Esophagus squamous epithelium (tissue), 5 donors: Measurements from ENCODE around the gene SUPT4H1. TPM values are rescaled to one million over a fixed set of nuclear protein-coding genes. Genes with fewer than 3 reads are reported as not detected.

ENCODE experiments used
- DNase-seq: peaks from one replicate; lab custom pipeline; 2025; lab: John Stamatoyannopoulos, UW
- H3K27ac ChIP-seq, 4 donors: fragments of 200-600 bp; sonication (generic); one replicate each; pipeline ENCODE4 v1.5.1; 2016 to 2019; ENCODE audit warnings: mild to moderate bottlenecking in 1 of 4
- H3K27me3 ChIP-seq, 4 donors: fragments of 200-600 bp; sonication (generic); 1 replicate in 3 of 4; 2 replicates in 1 of 4; pipeline versions ENCODE4 v1.5.1 to v1.6.0; 2017 to 2021; ENCODE audit warnings: antibody characterized with exemption in 1 of 4
- H3K36me3 ChIP-seq, 3 donors: fragments of 200-600 bp; sonication (generic); one replicate each; pipeline ENCODE4 v1.5.1; 2016 to 2019
- H3K4me1 ChIP-seq, 3 donors: fragments of 200-600 bp; sonication (generic); one replicate each; pipeline ENCODE4 v1.5.1; 2017 to 2019
- H3K4me3 ChIP-seq, 4 donors: fragments of 200-600 bp; sonication (generic); 1 replicate in 3 of 4; 2 replicates in 1 of 4; pipeline ENCODE4 v1.5.1; 2016 to 2019; ENCODE audit warnings: mild to moderate bottlenecking in 2 of 4, moderate library complexity in 1 of 4
- H3K9me3 ChIP-seq, 3 donors: fragments of 200-600 bp; sonication (generic); one replicate each; pipeline ENCODE4 v1.5.1; 2016 to 2019
- CTCF ChIP-seq, 6 experiments: fragments of 450-650 bp in 4 of 6; fragments of 200-600 bp in 2 of 6; sonication (generic) in 2 of 6; IDR thresholded peaks; one replicate each; pipeline ENCODE4 v1.5.1; 2016 to 2019; ENCODE audit warnings: antibody characterized with exemption in 6 of 6, mild to moderate bottlenecking in 4 of 6, moderate library complexity in 4 of 6
- POLR2A ChIP-seq, 4 donors: fragments of 450-650 bp; IDR thresholded peaks; one replicate each; pipeline ENCODE4 v1.6.1; 2017; ENCODE audit warnings: antibody characterized with exemption in 4 of 4, mild to moderate bottlenecking in 4 of 4, moderate library complexity in 3 of 4
- WGBS, 2 donors: methylation state at CpG; one replicate each; pipeline ENCODE4 v1.1.5; 2018; 5-methylcytosine and 5-hydroxymethylcytosine counted together
- intact Hi-C: fragments of 100-400 bp; cut with DNase I; formaldehyde crosslinking; loops from one replicate; pipeline ENCODE4 v1.15.0; 2022
- total RNA-seq, 4 donors: library from RNA; depleted of rRNA; stranded (reverse); fragments of >200 nt; gene quantifications; one replicate each; pipeline ENCODE4 v1.1.0, GENCODE V29; 2016
- donor health status: DM: yes; HTN: yes; CAD: no.

Gene SUPT4H1
- total RNA-seq, 4 donors from 2014 or later, result 29.9 to 54.9 (median 37.0) TPM

- Histone ChIP-seq H3K4me1 (peaks cover 0 to 25% (median 4%) of the 10 kb centered on the region in 3 donors), H3K36me3 (no peaks in the 10 kb centered on the region), H3K27me3 (peaks cover 0 to 24% (median 0%) of the 10 kb centered on the region in 4 donors), H3K4me3 (peak overlapping the region in 3 of 4 donors; percentile 44 to 64 (median 50)), H3K27ac (peak overlapping the region in 1 of 4 donors; percentile 85), H3K9me3 (no peaks in the 10 kb centered on the region)
- no peak for TF ChIP-seq POLR2A (IDR thresholded peaks at IDR 0.05)
- no peak for TF ChIP-seq CTCF (IDR thresholded peaks at IDR 0.05)
- WGBS, 2 donors, result 54 to 59% methylated on average over 4 of the region's 4 CpGs
- DNase-seq, result no peak
- intact Hi-C loops, result no loop called here
These were observed 22.0 kb downstream of the SUPT4H1 start for GRCh38 chr17:58329810-58330537.

- TF ChIP-seq CTCF (IDR thresholded peaks at IDR 0.05) (peak in 3 of 6 experiments; percentile 12 to 31 (median 19)), POLR2A (IDR thresholded peaks at IDR 0.05) (no peak)
- H3K36me3 ChIP-seq, result no peaks in the 10 kb centered on the region
- peak overlapping the region in 2 of 4 donors; percentile 28 to 42 for H3K27ac ChIP-seq
- no peak for DNase-seq
- peak overlapping the region in 2 of 4 donors; percentile 21 to 42 for H3K4me3 ChIP-seq
- intact Hi-C loops, result no loop called here
- H3K4me1 ChIP-seq, result peaks cover 3 to 27% (median 6%) of the 10 kb centered on the region in 3 donors
- H3K27me3 ChIP-seq, result peaks cover 0 to 31% (median 0%) of the 10 kb centered on the region in 4 donors
- 43% methylated on average over 11 to 14 of the region's 16 CpGs for WGBS, 2 donors
- H3K9me3 ChIP-seq, result no peaks in the 10 kb centered on the region
These were observed 22.8 kb downstream of the SUPT4H1 start for GRCh38 chr17:58329035-58329809.

GRCh38 chr17:58328195-58329034, 23.6 kb downstream of the SUPT4H1 start, which contains the start of gene TSPOAP1:
TSS of gene TSPOAP1 (minus strand) at chr17:58328795. CDS start at chr17:58327920, 875 bp downstream.
- Histone ChIP-seq H3K27me3 (peaks cover 0 to 31% (median 0%) of the 10 kb centered on the region in 4 donors), H3K27ac (peak within 1 kb of the TSS in 2 of 4 donors; percentile 28 to 42), H3K4me3 (peak within 1 kb of the TSS in 2 of 4 donors; percentile 21 to 42), H3K9me3 (no peaks in the 10 kb centered on the region), H3K4me1 (peaks cover 5 to 35% (median 6%) of the 10 kb centered on the region in 3 donors), H3K36me3 (no peaks in the 10 kb centered on the region)
- DNase-seq, result no peak
- TF ChIP-seq CTCF (IDR thresholded peaks at IDR 0.05), result no peak
- TF ChIP-seq POLR2A (IDR thresholded peaks at IDR 0.05), result no peak
- intact Hi-C loops, result no loop called here
- WGBS, 2 donors, result 16 to 35% methylated on average over 8 to 12 of the region's 23 CpGs

- H3K27ac ChIP-seq, result no peak overlapping the region
- WGBS, 2 donors, result 59 to 70% methylated on average over 3 to 4 of the region's 19 CpGs
- no peaks in the 10 kb centered on the region for H3K36me3 ChIP-seq
- peaks cover 0 to 31% (median 0%) of the 10 kb centered on the region in 4 donors for H3K27me3 ChIP-seq
- no peak for TF ChIP-seq POLR2A (IDR thresholded peaks at IDR 0.05)
- no peak for TF ChIP-seq CTCF (IDR thresholded peaks at IDR 0.05)
- peaks cover 5 to 42% (median 6%) of the 10 kb centered on the region in 3 donors for H3K4me1 ChIP-seq
- DNase-seq, result no peak
- peak overlapping the region in 2 of 4 donors; percentile 21 to 42 for H3K4me3 ChIP-seq
- H3K9me3 ChIP-seq, result no peaks in the 10 kb centered on the region
- intact Hi-C loops, result no loop called here
These were observed 24.4 kb downstream of the SUPT4H1 start for GRCh38 chr17:58327363-58328194.
